GM19324 (cell line): ENCODE data around the gene TTC4.

Source experiments
- ATAC-seq: cut with Tn5 transposase; IDR thresholded peaks from one replicate; pipeline ENCODE4 v1.9.1; 2021; ENCODE audit warnings: mild to moderate bottlenecking, moderate library complexity; ENCODE audit not compliant: unreplicated experiment, low FRiP score

The TTC4 gene, protein sequence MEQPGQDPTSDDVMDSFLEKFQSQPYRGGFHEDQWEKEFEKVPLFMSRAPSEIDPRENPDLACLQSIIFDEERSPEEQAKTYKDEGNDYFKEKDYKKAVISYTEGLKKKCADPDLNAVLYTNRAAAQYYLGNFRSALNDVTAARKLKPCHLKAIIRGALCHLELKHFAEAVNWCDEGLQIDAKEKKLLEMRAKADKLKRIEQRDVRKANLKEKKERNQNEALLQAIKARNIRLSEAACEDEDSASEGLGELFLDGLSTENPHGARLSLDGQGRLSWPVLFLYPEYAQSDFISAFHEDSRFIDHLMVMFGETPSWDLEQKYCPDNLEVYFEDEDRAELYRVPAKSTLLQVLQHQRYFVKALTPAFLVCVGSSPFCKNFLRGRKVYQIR

DNA sequence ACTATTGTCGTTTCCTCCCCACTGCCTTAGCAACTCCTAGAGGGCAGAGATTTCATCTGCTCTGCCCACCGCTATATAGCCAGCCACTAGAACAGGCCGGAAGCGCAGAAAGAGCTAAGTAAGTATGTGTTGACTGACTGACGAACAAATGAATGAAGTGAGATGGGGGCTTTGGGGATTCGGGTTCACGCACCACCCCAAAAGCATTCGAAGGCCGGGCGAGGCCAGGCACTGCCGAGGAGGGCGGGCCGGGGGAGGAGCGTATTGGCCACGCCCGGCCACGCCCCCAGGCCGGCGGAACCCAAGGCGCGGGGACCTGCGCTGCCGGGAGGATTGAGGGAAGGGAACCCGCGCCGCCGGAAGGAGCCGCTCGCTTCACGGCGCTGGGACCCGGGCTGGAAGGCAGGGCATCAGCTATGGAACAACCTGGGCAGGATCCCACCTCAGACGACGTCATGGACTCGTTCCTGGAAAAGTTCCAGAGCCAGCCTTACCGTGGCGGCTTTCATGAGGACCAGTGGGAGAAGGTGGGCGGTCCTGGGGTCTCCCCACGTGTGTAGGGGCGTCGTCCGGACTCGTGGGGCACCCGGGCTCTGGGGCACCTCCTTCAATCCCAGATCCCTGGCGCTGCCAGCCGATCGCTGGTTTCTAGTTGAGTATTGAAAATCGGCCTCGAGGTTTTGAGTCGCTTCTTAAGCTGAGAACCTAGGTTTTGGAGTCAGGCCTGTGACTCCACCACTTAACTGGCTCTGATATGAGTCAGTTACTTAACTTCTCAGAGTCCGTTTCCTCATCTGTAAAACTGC, at the start of gene TTC4:
Gene TTC4 (plus strand): TSS at position 369 of the 806 bp plus-strand sequence. CDS start 48 bp downstream, at position 417.
- ATAC-seq, result peak; percentile 94

DNA sequence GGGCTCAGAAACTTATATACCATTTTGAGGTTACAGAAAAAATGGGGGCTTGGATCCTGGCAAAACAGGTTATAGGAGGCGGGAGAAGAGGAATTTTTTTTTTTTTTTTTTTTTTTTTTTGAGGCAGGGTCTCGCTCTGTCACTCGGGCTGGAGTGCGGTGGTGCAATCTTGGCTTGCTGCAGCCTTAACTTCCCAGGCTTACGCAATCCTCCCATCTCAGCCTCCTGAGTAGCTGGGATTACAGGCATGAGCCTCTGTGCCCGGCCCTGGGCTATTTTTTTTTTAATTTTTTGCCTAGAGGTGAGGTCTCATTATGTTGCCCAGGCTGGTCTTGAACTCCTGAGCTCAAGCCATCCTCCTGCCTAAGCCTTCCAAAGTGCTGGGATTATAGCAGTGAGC, 49.3 kb upstream of the TTC4 start:
- no peak for ATAC-seq

DNA sequence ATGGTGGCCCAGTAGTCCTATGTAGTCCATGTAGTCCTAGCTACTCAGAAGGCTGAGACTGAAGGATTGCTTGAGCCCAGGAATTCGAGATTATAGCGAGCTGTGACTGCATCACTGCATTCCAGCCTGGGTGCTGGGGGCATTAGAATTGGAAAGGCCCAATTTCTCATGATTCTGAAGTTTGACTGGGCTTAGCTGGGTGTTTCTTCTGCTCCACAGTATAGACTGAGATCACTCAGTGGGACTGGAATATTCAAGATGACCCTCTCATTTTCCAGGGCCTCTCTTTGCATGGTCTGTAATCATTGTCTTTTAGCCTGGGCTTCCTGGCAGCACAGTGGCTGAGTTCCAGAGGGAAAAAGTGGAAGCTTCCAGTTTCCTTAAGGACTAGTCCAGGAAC, 47.9 kb upstream of the TTC4 start:
- no peak for ATAC-seq

DNA sequence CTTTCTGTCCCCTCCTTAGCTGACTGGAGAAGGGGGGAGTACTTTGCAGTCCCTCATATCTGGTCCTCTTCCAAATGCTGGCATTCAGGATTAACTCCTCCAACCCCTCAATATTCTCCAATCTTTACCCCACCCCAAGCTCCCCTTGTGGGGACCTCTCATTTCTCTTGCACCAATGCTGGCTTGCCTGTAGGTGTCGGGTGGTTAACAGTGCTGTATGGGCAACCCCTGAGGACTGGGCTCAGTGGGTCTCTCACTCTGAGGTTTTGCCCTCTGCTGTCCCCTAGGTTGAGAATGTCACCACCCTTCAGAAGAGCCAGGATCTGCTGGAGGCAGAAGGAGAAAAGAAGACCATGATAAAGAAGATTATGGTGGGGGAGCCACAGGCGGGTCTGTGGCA, 47.1 kb upstream of the TTC4 start:
- no peak for ATAC-seq

DNA sequence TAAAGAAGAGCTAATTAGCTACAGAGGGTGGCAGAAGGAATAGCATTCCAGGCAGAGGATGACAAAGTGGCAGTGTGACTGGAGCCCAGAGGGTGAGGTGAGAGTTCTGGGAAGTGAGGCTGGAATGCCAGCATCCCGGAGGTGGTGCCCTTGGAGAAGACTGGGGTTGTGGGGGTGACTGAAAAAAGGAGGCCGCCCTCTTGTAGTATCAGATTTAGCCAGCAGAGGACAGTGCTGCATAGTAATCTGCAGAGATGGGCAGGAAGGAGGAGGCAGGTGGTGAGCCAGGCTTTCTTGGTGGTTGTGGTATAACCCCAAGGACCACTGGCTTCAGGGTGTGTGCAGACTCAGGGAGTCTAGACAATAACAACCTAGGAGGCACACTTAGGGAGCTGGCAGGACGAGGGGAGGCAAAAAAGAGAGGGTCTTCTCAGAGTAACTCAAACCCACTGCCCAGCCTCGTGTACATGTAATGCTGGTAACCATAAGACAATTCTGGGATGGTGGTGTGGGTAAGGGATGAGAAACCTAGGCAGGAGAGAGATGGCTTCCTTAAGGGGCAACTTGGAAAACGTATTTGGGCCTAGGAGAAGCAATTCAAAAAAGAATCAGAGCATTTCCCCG, 43.6 kb upstream of the TTC4 start:
- ATAC-seq, result no peak

DNA sequence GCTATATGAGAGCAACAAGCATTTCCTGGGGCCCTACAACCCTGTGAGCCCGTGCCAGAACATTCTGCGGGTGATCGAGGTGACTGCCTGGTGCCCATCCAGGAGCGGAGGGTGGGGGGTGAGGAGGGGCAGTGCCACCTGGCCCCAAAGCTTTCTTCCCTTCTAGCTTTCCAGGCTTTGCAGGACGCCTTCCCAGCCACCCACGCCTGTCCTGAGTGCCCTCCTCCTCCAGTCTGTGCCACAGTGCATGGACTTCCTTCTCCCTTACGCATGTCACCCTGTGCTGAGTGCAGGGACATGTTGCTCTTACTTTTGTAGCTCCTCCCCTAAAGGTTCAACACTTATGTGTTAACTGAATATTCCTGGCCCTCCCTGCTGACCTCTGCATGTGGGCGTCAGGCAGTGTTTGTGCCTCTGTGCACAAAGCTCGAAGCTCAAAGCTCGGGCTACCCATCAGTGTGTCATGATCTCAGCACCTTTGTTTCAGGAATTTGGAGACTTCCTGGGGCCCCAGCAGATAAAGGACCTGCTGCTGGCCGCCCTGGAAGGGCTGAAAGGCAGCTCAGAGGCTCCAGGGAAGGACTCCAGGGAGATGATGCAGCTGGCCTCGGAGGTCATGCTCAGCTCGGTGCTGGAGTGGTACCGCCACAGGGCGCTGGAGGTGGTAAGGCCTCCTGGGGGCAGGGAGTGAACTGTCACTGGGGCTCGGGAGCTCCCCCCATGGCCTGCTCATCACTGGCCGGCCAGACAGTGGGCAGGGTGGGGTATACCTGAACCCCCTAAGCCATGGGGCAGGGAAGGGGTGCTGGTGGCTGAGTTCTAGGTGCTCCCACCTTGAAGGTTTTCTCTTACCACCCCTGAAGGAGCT, 36.7 kb upstream of the TTC4 start:
- no peak for ATAC-seq

DNA sequence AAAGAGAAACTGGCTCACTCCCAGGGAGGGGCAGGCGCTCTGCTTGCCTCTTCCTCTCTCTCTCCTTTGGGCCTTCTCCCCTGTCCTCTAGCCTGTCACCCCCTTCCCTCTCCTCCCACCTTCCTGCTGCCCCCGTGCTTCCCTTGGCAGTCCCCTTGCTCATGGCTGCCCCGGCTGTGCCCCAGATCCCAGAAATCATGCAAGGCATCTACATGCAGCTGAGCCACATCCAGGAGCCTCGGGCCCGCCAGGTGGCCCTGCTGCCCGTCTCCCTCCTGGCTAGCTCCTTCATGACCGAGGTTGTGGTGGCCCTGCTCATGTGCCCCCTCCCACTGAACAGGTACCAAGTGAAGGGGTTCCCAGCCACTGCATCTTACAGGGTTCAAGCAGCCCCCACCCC, 36.0 kb upstream of the TTC4 start:
- no peak for ATAC-seq

DNA sequence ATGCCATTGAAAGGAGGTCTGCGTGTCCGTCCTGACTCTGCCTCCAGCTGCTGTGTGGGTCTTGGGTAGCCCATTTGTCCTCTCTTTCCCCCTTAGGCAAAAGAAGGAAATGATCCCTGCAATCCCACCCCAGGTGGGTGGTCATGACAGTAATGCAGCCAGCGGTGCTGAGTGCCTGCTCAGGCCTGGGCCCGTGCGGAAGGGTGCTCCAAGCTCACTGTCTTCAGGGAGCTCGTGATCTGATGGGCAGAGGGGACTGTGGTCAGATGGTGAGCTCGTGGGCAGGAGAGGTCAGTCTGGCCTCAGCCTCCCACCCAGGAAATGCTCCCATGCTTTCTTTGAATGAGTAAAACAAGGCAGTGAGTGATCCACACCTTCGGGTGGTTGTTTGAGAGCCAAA, 35.3 kb upstream of the TTC4 start:
- ATAC-seq, result no peak

DNA sequence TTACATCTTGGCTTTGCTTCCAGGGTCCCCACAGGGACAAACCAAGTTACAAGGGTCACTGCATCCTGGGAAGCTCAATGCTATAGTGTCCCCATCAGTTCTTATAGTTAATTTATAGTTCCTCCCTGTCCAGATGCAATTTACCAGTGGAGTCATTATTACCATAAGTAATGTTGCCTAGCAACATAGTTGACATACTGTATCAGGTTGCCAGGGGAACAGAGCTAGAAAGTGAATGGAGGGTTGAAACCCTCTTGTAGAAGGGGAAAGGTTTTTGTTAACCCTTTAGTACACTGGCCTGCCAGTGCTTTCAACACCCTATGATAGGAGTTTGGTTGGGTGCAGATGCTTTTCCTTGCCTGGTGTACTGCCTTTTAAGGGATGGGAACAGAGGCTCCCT, 34.3 kb upstream of the TTC4 start:
- ATAC-seq, result no peak

DNA sequence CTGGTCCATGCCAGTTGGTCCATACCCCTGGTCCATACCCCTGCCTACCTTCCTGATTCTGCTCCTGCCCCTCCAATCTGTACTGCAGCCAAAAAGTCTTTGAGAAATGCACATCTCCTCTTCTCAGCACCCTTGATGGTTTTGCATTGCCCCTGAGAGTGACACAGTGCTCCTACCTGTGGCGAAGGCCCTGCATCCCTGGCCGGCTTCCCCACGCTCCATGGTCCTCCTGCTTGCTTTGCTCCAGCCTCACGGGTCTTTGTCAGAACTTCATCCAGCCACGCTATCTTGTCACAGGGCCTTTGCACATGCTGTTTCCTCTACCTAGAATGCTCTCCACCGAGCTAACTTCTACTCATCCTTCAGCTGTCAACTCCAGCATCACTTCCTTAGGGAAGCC, 32.2 kb upstream of the TTC4 start:
- ATAC-seq, result no peak

DNA sequence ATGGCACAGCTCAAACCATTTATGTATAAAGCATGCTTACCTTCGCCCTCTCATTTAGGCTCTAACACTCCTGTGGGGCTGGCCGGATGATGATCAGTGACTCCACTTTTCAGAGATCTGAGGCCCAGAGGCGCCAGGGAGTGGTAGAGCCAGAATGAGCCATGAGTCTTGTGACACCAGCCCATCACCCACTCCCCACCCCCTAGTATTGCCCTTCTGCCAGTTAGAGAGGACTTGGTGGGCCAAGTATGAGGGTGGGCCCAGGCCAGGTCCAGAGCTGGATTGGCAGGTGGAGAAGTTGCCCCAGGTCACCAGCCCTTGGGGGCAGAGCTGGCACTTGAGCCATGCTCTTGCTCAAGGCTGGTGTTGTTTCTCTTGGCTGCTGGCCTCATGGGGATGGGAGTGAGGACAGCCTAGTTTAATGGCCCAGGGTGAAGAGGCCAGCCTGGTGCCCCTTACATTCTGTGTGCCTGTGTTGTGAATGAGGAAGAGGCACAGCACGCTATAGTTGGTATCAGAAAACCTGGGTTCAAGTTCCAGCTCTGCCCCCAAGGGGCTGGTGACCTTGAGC, 30.2 kb upstream of the TTC4 start:
- no peak for ATAC-seq

DNA sequence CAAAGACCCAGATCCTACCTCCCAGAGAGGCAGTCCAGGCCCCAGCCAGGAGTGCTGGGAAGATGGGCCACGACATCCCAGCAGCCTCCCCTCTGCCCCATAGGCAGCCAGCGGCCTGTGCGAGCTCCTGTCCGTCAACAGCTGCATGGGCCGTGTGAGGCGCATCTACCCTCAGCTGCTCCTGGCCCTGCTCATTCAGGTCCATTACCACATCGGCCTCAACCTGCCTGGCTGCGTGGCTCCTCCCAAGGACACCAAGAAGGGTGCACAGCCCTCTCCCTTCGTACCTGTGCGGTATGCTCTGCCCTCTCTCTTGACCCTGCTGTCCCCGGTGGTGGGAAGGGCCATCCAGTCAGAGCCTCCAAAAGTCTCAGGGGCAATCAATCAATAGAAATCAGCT, 29.5 kb upstream of the TTC4 start:
- ATAC-seq, result no peak

DNA sequence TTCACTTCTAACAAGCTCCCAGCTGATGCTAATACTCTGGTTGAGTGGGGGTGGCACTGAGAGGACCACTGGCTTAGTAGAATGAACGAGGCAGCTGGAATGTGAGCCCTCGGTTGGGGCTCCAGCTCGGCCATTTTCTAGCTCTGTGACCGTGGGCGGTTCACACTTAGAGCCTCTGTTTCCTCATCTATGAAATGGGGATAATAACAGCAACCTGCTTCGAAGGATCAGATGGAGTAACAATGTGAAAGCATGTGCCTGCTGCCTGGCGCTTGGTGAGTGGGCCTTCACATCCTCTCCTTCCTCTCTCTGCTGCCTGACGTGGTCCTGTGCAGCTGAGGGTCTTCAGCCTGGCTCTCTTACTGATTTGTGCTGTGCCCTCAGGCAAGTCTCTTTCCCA, 20.9 kb upstream of the TTC4 start:
- ATAC-seq, result no peak

DNA sequence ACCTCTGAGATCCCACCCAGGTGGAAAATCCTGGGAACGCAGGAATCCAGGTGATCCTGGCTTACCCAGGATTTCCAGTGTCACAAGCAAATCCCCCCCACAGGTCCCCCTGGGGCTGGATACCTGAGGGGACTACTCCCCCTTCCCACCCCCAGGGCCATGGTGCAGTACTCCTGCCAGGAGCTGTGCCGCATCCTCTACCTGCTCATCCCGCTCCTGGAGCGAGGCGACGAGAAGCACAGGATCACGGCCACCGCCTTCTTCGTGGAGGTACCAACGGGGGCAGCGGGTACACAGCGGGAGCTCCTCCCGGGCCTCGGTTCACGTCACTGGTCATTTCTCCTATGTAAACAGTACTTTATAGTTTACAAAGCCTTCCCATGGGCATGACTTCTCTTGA, 20.4 kb upstream of the TTC4 start:
- no peak for ATAC-seq

DNA sequence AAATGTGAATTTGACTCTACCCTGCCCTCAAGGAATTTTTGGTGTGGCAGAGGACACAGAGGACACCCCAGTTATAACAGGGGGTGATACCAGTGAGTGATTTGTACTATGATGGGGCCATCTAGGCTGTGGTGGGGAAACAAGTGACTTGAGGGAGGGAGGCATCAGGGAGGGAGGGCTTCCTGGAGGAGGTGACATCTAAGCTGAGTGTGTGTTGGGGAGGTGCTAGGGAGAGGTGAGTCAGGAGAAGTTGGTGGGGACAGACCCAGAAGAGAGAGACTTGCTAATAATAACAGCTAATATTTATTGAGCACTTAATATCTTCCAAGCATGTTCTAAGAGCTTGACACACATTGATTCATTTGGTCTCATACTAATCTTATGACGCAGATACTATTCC, 19.9 kb upstream of the TTC4 start:
- ATAC-seq, result no peak

DNA sequence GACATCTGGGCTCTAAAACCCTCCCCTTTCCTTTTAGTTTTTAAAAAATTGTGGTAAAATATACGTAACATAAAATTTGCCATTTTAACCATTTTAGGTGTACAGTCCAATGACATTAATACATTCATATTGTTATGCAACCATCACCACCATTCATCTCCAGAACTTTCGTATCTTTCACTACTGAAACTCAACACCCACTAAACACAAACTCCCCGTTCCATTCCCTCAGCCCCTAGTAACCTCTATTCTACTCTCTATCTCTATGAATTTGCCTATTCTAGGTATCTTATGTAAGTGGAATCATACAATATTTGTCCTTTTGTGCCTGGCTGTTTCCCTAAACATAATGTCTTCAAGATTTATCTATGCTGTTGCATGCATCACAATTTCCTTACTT, 19.4 kb upstream of the TTC4 start:
- ATAC-seq, result no peak

DNA sequence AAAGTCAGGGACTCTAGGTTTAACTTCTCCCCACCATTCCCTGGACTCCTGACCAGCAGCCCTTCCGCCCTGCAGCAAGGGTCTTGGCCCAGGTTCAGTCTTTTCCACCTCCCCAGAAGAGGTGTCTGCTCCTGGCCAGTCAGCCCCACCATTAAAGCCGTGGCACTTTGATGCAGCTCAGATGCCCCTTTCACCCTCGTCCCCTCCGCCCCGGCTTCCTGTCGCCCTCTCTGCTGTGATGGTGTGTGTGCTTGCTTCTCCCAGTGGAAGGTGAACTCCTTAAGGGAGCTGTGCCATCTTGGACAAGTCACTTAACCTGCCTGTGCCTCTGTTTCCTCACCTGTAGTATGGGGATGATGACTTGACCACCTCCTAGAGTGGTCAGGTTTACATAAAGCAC, 17.8 kb upstream of the TTC4 start:
- no peak for ATAC-seq

DNA sequence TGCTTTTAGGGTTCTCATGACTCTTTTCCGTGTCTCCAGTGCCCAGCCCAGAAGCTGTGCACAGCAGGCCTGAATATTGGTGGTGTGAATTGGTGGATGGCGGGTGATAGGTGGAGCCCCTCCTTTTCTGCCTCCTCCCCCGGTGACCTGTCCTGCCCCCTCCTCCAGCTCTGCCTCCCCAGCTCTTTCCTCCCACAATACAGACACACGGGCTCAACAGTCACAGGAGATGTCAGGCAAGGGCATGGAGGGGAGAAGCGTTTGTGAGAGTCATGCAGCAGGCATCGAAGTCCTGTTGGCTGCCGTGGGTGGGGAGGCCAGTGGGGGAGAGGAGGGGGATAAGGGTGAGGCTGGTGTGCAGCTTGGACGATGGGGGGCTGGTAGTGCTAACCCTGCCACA, 17.3 kb upstream of the TTC4 start:
- ATAC-seq, result no peak

DNA sequence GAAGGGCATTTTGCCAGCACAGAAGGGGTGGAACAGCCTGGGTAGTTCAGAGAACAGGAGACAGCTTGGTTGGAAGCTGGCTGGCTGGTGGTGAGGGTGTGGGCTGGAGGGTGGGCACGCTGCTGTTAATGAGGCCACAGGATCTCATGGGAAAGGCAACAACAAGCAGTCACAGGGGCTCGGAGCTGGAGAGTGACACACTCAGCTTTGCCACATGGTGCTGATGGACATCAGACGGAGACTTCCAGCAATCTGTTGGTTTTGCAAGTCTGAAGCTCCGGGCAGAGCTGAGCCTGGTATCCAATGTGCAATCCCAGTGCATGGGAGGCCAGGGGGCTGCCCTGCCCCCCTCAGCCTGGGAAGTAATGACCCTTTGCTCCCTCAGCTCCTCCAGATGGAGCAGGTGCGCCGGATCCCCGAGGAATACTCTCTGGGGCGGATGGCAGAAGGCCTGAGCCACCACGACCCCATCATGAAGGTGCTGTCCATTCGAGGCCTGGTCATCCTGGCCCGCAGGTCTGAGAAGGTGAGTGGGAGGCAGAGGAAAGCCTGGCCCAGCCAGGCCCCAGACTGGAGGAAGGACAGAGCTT, 15.6 kb upstream of the TTC4 start:
- ATAC-seq, result no peak

DNA sequence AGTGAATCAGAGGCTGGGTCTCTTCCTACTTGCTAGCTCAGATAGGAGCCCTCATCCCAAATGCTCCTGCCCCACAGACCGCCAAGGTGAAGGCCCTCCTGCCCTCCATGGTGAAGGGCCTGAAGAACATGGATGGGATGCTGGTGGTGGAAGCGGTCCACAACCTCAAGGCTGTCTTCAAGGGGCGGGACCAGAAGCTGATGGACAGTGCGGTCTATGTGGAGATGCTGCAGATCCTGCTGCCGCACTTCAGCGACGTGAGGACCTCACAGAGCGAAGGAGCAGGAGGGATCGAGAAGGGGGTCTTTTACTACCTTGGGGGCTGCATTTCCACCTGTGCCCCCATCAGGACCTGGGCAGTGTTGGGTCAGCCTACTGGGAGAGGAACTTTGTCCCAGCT, 14.6 kb upstream of the TTC4 start:
- no peak for ATAC-seq
